H9 (cell line): ENCODE data around the gene DUSP5. TPM values are rescaled to one million over a fixed set of nuclear protein-coding genes. Genes with fewer than 3 reads are reported as not detected.

Experiments used
- DNase-seq: peaks from one replicate; pipeline ENCODE4 v3.0.0-alpha.2; 2017
- H2AFZ ChIP-seq: one replicate; pipeline ENCODE4 v1.6.1; 2013; ENCODE audit warnings: mild to moderate bottlenecking, low read length, control low read depth, moderate library complexity
- H2AK5ac ChIP-seq: 2 replicates; pipeline ENCODE4 v1.6.1; 2013; ENCODE audit warnings: low read length, control low read depth, mixed read lengths; ENCODE audit not compliant: insufficient read length
- H2BK120ac ChIP-seq: one replicate; pipeline ENCODE4 v1.6.1; 2013; ENCODE audit warnings: low read depth, mild to moderate bottlenecking, low read length, control low read depth, inconsistent platforms; ENCODE audit not compliant: poor library complexity, severe bottlenecking
- H2BK12ac ChIP-seq: 2 replicates; pipeline ENCODE4 v1.6.1; 2013; ENCODE audit warnings: low read length, control low read depth, mixed read lengths, low read depth; ENCODE audit not compliant: insufficient read length
- H2BK15ac ChIP-seq: 2 replicates; pipeline ENCODE4 v1.6.1; 2013; ENCODE audit warnings: low read depth, low read length, control low read depth
- H2BK20ac ChIP-seq: one replicate; pipeline ENCODE4 v1.6.1; 2013; ENCODE audit warnings: low read depth, mild to moderate bottlenecking, low read length, control low read depth, inconsistent platforms; ENCODE audit not compliant: poor library complexity, severe bottlenecking
- H2BK5ac ChIP-seq: 2 replicates; pipeline ENCODE4 v1.6.1; 2013; ENCODE audit warnings: low read length, control low read depth, mixed read lengths; ENCODE audit not compliant: insufficient read length
- H3K14ac ChIP-seq: 2 replicates; pipeline ENCODE4 v1.6.1; 2013; ENCODE audit warnings: low read length, control low read depth; ENCODE audit not compliant: insufficient read depth
- H3K18ac ChIP-seq: 2 replicates; pipeline ENCODE4 v1.6.1; 2013; ENCODE audit warnings: low read depth, mild to moderate bottlenecking, mixed read lengths, low read length, control low read depth; ENCODE audit not compliant: insufficient read length
- H3K23ac ChIP-seq: 2 replicates; pipeline ENCODE4 v1.6.1; 2013; ENCODE audit warnings: low read length, control low read depth, mixed read lengths, low read depth; ENCODE audit not compliant: insufficient read length
- H3K23me2 ChIP-seq: 2 replicates; pipeline ENCODE4 v1.6.1; 2013; ENCODE audit warnings: low read depth, mild to moderate bottlenecking, mixed read lengths, low read length, control low read depth; ENCODE audit not compliant: insufficient read length, poor library complexity, severe bottlenecking
- H3K27ac ChIP-seq: 2 replicates; pipeline ENCODE4 v1.5.1; 2013; ENCODE audit warnings: low read length, control low read depth, mixed read lengths, low read depth; ENCODE audit not compliant: insufficient read length
- H3K27me3 ChIP-seq: 2 replicates; pipeline ENCODE4 v1.6.1; 2013; ENCODE audit warnings: low read length, control low read depth, inconsistent platforms; ENCODE audit not compliant: insufficient read depth
- H3K4ac ChIP-seq: 2 replicates; pipeline ENCODE4 v1.6.1; 2013; ENCODE audit warnings: low read depth, mild to moderate bottlenecking, control low read depth, inconsistent platforms, low read length, moderate library complexity
- H3K4me1 ChIP-seq: 2 replicates; pipeline ENCODE4 v1.6.1; 2013; ENCODE audit warnings: low read length, control low read depth, inconsistent platforms; ENCODE audit not compliant: insufficient read depth
- H3K4me2 ChIP-seq: 2 replicates; pipeline ENCODE4 v1.6.1; 2013; ENCODE audit warnings: low read length, control low read depth, mixed read lengths; ENCODE audit not compliant: insufficient read length, insufficient read depth
- H3K56ac ChIP-seq: 2 replicates; pipeline ENCODE4 v1.6.1; 2013; ENCODE audit warnings: low read depth, mild to moderate bottlenecking, mixed read lengths, low read length, control low read depth; ENCODE audit not compliant: insufficient read length
- H3K79me1 ChIP-seq: 2 replicates; pipeline ENCODE4 v1.6.1; 2013; ENCODE audit warnings: low read depth, mild to moderate bottlenecking, moderate library complexity, low read length, control low read depth, inconsistent platforms; ENCODE audit not compliant: insufficient read depth, poor library complexity, severe bottlenecking
- H3K79me2 ChIP-seq: 2 replicates; pipeline ENCODE4 v1.6.1; 2013; ENCODE audit warnings: low read length, control low read depth, inconsistent platforms; ENCODE audit not compliant: insufficient read depth
- H3K9ac ChIP-seq: 2 replicates; pipeline ENCODE4 v1.6.1; 2013; ENCODE audit warnings: low read length, control low read depth, mixed read lengths; ENCODE audit not compliant: insufficient read length; ENCODE audit errors: extremely low read depth
- H3K9me3 ChIP-seq: one replicate; pipeline ENCODE4 v1.6.1; 2013; ENCODE audit warnings: low read depth, low read length, inconsistent platforms; ENCODE audit not compliant: control insufficient read depth
- H3T11ph ChIP-seq: one replicate; pipeline ENCODE4 v1.6.1; 2013; ENCODE audit warnings: mild to moderate bottlenecking, low read length, control low read depth, inconsistent platforms
- H4K20me1 ChIP-seq: one replicate; pipeline ENCODE4 v1.6.1; 2013; ENCODE audit not compliant: control insufficient read depth, insufficient read length, insufficient read depth
- H4K5ac ChIP-seq: 2 replicates; pipeline ENCODE4 v1.6.1; 2013; ENCODE audit warnings: low read depth, mild to moderate bottlenecking, mixed read lengths, low read length, control low read depth; ENCODE audit not compliant: insufficient read length
- H4K8ac ChIP-seq: replicated peaks from 2 replicates; pipeline ENCODE4 v1.6.1; 2013; ENCODE audit warnings: low read length, control low read depth, mixed read lengths, low read depth; ENCODE audit not compliant: insufficient read length
- H4K91ac ChIP-seq: 2 replicates; pipeline ENCODE4 v1.6.1; 2013; ENCODE audit warnings: low read depth, mild to moderate bottlenecking, moderate library complexity, mixed read lengths, low read length, control low read depth; ENCODE audit not compliant: insufficient read length
- H3K27ac Mint-ChIP-seq, 3 experiments: 2 replicates in 2 of 3; 3 replicates in 1 of 3; pipeline ENCODE4 v1.8.0; 2020 to 2021; ENCODE audit warnings: mixed read lengths in 3 of 3, mild to moderate bottlenecking in 1 of 3, moderate library complexity in 1 of 3
- H3K27me3 Mint-ChIP-seq: 2 replicates; pipeline ENCODE4 v1.8.0; 2021; ENCODE audit warnings: low read depth, mild to moderate bottlenecking, moderate library complexity, mixed read lengths
- H3K36me3 Mint-ChIP-seq, 3 experiments: 2 replicates in 2 of 3; 3 replicates in 1 of 3; pipeline ENCODE4 v1.8.0; 2020 to 2021; ENCODE audit warnings: low read depth in 3 of 3, mixed read lengths in 3 of 3; ENCODE audit not compliant: insufficient read depth in 1 of 3
- H3K4me1 Mint-ChIP-seq, 2 experiments: 2 replicates each; pipeline ENCODE4 v1.8.0; 2020; ENCODE audit warnings: mixed read lengths in 2 of 2
- H3K4me3 Mint-ChIP-seq, 2 experiments: 2 replicates in 1 of 2; 3 replicates in 1 of 2; pipeline ENCODE4 v1.8.0; 2020 to 2021; ENCODE audit warnings: mild to moderate bottlenecking in 2 of 2, mixed read lengths in 2 of 2, moderate library complexity in 1 of 2
- H3K9me3 Mint-ChIP-seq, 2 experiments: 2 replicates in 1 of 2; 3 replicates in 1 of 2; pipeline ENCODE4 v1.8.0; 2020; ENCODE audit warnings: mild to moderate bottlenecking in 2 of 2, mixed read lengths in 2 of 2, moderate library complexity in 1 of 2
- CTCF ChIP-seq: fragments of 200-600 bp; sonication (generic); conservative IDR thresholded peaks from 3 replicates; pipeline ENCODE4 v1.8.0; 2021; ENCODE audit warnings: antibody characterized with exemption, mild to moderate bottlenecking
- WGBS: extraction: QIAGEN DNeasy Blood & Tissue Kit; methylation state at CpG from one replicate; pipeline ENCODE4 v1.1.7; 2013; ENCODE audit warnings: missing lambda C conversion rate, low lambda C conversion rate, mixed read lengths; ENCODE audit not compliant: insufficient read length; ENCODE audit errors: extremely low coverage; 5-methylcytosine and 5-hydroxymethylcytosine counted together
- total RNA-seq: library from RNA; stranded (reverse); gene quantifications from 2 replicates; pipeline ENCODE4 v1.2.1, GENCODE V29; 2021

The DUSP5 gene
- total RNA-seq, 1 experiment from 2014 or later: 29.3 TPM

- no peak overlapping the region for H2AFZ ChIP-seq
- no peak overlapping the region for H2BK20ac ChIP-seq
- H3K36me3 Mint-ChIP-seq: no peaks in the 10 kb centered on the region
- no peak overlapping the region for H3K9ac ChIP-seq
- H3K27ac Mint-ChIP-seq: no peak overlapping the region
- no peak overlapping the region for H2BK12ac ChIP-seq
- no peaks in the 10 kb centered on the region for H4K20me1 ChIP-seq
- H3K4me2 ChIP-seq: no peak overlapping the region
- H2AK5ac ChIP-seq: no peak overlapping the region
- H3K27me3 ChIP-seq: no peaks in the 10 kb centered on the region
- no peak overlapping the region for H4K5ac ChIP-seq
- no peak overlapping the region for H3K14ac ChIP-seq
- H3K9me3 ChIP-seq: no peaks in the 10 kb centered on the region
- no peak for DNase-seq
- H3K79me2 ChIP-seq: no peaks in the 10 kb centered on the region
- no peak overlapping the region for H2BK120ac ChIP-seq
- H4K91ac ChIP-seq: no peak overlapping the region
- H3K23ac ChIP-seq: no peak overlapping the region
- H4K8ac ChIP-seq: no peak overlapping the region
- H3K4me1 Mint-ChIP-seq: peaks cover 9 to 17% of the 10 kb centered on the region in 2 experiments
- no CpG with 5 or more reads among the region's 9 CpGs for WGBS
- H2BK15ac ChIP-seq: no peak overlapping the region
- H3K27me3 Mint-ChIP-seq: peaks cover 5% of the 10 kb centered on the region
- no peak overlapping the region for H3T11ph ChIP-seq
- H2BK5ac ChIP-seq: no peak overlapping the region
- H3K23me2 ChIP-seq: no peaks in the 10 kb centered on the region
- H3K56ac ChIP-seq: no peak overlapping the region
- H3K79me1 ChIP-seq: no peaks in the 10 kb centered on the region
- no peaks in the 10 kb centered on the region; the same call in 1 of the 2 replicates for H3K4me1 ChIP-seq
- no peak overlapping the region for H3K27ac ChIP-seq
- H3K4me3 Mint-ChIP-seq: no peak overlapping the region
- no peaks in the 10 kb centered on the region; a peak in 1 of 5 replicates for H3K9me3 Mint-ChIP-seq
- no peak for TF ChIP-seq CTCF
- no peak overlapping the region for H3K4ac ChIP-seq
- no peak overlapping the region for H3K18ac ChIP-seq
Measured at GRCh38 chr10:110457851-110458250, 39.9 kb upstream of the DUSP5 start.
